ENCODE measurements around the gene GRIP2.

Gene GRIP2

DNA sequence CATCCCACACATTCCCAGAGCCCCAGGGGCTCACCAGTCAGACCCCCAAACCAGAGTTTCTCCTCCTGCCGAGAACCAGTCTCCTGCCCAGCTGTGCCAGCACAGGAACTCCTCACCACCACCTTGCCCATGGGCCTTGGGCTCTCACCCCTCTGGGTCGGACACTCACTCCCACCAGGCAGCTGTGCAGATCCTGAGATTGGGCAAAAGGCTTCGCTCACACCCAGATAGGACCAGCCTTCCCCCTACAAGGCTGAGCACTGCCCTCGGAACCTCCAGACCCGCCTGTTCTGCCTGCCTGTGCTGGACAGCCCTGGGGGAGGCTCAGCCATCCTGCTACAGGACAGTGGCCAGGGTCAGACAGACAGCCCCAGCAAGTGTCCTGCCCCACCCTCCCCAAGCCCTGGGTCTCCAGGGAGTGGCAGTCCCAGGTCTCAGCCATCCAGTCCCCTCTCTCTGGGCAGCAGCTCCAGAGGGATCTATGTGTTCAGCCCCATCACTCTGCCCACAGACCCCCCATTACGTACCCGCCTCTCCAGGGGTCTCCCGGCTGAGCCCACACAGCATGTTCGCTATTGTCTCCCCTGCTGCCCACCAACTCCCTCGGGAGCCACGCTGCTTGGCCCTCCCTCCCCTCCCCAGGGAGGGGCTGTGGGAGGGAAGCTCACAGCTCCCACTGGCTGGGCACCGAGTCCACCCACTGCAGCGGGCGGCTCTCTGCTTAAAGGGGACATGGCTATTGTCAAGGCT lies at the start of gene GRIP2:
Gene GRIP2 (minus strand): TSS at position 601 of the 750 bp plus-strand sequence. CDS start 34 bp downstream, at position 567.
- no peak for DNase-seq

GRCh38 chr3:14588425-14589112 lies 48.4 kb upstream of the GRIP2 start:
- DNase-seq: no peak

- no peak for DNase-seq
These were observed 47.7 kb upstream of the GRIP2 start for GRCh38 chr3:14587740-14588360.

- DNase-seq: peak in 1 of 2 experiments; percentile 39
These were observed 46.5 kb upstream of the GRIP2 start for GRCh38 chr3:14586611-14587010.

DNA sequence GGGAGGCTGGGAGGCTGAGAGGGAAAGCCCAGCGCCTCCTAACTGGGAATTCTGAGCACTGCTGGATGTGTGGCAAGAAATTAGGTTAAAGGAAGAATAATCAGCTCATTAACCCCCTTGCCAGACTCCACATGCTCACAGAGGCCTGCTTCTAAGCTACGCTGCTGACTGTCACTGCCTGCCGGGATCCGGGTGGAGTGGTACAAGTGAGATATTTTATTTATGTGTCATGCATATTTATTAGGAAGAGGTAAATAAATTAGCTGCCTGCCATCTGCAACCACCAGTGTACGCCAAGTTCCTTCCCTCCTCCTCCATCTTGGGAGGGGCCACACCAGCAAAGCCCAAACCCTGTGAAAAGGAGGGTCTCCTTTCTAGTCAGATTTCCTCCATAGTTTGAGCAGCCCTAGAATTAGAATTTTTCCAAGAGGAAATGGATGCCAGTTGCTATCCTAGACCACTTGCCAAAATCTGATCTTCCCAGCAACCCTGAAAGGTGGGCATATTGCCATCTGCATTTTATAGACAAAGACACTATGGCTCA lies 43.5 kb upstream of the GRIP2 start:
- no peak for DNase-seq

- DNase-seq: no peak
These were observed 41.9 kb upstream of the GRIP2 start for GRCh38 chr3:14582045-14582410.

DNA sequence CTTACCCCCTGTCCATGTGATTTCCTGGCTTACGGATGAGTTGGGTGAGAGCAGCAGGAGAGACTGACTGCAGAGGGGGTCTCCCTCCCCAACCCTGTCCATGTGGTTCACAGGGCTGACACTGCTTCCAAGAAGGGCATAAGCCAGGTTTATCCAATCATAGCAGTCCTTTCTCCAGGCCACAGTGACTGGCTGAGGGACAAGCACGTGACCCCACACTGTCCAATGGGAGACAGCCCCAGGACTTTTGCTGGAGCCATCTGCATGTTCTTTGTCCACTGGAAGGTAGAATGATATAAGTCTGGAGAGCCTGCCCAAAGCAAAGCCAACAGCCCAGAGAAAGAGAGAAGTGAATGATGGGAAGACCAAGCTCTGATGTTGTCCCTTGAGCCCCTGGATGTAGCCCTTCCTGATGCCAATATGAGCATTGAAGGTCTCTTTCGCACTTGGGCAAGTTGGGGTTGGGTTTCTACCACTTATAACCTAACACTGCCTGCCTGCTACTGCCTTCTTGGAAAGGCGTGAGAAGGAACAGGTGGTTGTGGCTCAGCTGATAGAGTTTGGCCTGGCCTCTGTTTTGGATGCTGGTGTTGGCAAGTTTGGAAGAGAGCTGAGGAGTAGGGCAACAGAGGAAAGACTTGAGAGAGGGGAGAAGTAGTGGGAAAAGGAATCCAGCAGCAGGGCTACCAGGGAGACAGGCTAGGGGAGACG lies 41.3 kb upstream of the GRIP2 start:
- no peak for DNase-seq

DNA sequence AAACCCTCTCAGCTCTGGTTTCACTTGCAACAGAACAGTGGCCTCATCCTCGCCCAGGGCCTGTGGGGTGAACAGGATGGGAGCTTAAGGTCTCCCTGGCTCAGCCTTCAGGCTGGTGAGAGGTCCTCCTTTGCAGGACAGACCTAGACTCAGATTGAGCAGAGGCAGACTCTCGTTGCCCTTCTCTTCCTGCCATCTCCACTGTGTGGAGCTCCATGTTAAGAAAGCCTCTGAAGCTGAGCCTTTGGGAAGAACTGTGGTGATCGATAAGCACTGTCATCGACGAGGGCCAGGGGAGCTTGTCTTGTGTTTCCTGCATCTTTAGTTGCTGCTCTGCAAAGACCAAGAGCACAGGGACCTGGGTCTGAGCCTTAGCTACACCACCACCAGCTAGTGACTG lies 37.8 kb upstream of the GRIP2 start:
- DNase-seq: no peak

- no peak for DNase-seq
These were observed 36.0 kb upstream of the GRIP2 start for GRCh38 chr3:14576163-14576562.

DNA sequence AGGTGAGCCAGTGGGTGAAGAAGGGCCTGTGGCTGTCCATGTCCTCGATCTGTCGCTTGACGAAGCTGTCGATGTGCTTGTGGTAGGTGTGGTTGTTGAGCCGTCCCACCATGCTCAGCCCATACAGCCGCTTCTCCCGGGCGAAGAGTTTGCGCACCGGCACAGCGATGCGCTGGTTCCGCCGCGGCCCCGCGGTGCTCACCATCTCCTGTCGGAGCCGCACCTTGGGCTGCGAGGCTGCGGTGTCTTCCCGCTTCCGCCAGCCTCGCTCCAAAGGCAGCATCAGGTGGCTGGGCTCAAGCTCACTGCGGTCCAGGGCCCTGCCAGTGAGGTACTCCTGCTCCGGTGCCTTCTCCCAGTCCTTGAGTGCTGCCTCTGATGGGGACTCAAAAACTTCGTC lies 34.0 kb upstream of the GRIP2 start:
- DNase-seq: no peak

DNA sequence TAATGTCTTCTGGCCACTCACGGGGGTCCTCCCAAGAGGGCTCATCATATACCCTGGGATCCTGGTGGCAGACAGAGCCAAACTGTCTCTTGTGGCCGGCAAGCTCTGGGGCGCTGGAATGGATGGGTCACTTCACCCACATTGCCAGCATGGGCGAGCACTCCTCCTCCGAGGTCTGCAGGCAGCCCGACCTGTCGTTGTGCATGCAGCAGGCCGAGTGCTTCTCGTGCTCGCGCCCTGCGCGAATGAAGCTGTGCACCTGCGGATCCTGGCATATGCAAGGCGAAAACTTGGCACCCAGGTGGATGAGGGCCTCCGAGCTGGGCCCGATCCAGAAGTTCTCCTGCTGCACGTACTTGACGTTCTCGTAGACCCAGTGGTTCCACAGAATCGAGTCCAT lies 33.6 kb upstream of the GRIP2 start:
- DNase-seq: no peak

GRCh38 chr3:14570864-14571263 lies 30.7 kb upstream of the GRIP2 start:
- no peak for DNase-seq

- no peak for DNase-seq
These were observed 29.9 kb upstream of the GRIP2 start for GRCh38 chr3:14570089-14570488.

- no peak for DNase-seq
These were observed 29.4 kb upstream of the GRIP2 start for GRCh38 chr3:14569474-14570000.

DNA sequence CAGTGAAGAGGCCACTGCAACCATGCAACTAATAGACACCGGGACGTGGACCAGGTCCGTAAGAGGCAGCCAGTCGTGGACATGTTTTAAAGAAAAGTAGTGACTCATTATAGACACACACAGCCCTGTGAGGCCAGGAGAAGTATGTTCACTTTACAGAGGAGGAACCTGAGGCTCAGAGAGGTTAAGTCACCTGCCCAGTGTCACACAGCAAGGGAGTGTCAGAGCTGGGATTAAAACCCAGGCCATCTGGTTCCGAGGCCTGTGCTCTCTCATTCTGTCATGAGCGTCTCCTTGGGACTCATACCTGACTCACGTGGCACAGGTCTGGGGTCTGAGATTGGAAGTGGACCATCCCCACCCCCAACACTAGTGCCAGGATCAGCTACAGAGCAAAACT lies 28.1 kb upstream of the GRIP2 start:
- DNase-seq: no peak

DNA sequence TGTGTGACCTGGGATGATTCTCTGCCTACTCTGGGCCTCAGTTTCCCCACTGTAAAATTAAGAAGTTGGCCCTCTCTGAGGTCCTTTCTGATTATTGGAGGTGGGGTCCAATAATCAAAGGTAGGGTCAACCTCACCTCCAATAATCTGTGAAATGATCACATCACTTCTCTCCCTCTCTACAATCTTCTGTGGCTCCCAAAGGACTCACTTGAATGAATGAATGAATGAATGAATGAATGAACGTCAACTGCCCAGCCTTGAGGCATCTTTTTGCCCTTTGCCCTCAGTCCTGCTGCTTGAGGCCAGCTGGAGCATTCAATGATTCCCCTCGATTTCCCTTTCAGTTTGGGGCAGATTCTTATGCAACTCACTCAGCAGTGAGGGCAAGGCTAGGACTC lies 26.7 kb upstream of the GRIP2 start:
- no peak for DNase-seq

DNA sequence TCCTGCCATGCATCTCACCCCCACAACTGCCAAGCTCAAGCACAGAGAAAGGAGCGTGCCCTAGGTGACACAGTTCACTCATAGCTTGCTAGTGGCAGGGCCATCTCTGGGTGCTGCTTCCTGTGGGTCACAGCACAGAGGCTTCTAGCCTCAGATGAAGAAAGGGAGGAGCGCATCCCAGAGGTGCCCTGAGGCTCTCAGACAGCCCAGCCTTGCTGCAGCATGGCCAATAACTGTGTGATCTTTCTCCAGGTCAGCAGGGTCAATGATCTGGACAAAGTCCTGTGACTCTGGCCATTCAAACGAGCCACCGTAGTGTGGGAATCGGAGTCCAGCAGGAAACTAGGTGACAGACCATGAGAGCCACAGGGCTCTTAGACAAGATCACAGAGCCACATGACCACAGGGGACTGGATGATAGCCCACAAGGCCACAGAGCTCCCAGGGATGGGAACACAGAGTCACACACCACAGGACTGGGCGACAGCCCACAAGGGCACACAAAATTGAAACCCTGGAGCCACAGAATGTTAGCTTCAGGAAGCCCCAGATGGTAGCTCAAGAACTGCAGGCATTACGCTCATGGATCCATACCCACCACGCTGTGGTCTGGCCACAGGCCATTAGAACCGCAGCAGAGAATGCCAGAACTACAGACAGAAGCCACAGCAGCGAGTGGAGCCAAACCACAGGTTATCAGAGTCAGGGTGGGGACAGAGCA lies 25.9 kb upstream of the GRIP2 start:
- DNase-seq: no peak

GRCh38 chr3:14564741-14565140 lies 24.6 kb upstream of the GRIP2 start:
- DNase-seq: no peak

DNA sequence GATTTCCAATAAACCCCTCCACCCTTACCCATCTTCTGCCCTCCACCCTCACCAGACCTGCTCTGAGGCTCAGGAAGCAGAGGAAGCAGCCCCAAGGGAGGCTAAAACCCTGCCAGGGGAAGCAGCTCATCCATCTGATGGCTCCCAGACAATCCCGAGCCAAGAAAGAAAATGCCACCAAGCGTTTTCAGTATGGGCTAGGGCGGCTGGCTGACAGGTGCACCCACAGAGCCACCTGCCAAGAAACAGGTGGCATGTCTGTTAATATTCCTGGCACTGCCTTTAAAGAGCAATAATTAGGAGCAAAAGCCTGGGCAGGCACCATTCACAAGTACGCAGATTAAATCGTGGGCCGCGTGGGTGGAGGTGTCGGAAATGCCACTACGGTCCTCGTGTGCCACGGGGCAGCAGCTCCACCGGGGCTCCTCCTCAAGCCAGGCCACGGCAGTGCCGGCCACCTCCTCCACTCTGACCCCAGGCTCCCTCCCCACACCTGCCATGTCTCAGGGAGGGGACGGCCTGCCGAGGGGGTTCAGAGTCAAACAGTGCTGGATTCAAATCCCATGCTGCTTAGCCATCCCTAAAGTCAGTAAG lies 23.9 kb upstream of the GRIP2 start:
- peak in 1 of 2 experiments; percentile 26 for DNase-seq

DNA sequence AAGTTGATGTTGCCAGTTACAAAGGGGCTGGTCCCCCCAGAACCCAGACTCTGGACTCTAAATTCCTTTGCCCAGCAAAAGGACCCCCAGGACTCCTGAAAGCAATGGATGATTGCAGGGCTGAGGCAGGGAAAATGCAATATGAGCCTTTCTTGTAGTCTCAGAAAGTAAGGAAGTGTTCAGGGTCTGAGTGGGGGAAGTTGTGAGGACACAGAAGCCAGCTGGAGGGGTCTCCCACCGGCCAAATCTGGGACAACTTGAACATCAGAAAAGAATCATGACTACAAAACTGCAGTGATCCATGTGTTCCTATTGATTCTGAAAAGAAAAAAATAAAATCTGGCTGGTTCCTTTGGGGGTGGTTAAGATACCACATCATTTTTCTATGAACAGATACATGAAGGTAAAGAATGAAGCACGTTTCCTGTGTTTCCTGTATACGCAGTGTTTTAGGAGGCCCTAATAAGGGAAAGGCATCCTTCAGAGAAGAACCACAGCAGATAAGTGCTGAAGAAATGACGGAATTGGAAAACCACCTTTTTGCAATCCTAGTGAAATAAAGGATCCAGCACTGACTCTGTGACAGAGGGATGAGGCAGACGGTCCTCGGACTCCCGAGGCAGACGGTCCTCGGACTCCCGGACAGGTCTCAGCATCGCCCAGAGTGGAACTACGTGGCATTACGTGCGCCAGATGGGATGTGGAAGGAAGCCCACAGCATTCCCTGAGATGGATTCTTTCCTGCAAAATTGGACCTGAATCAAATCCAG lies 22.2 kb upstream of the GRIP2 start:
- DNase-seq: no peak

Measured in NCI-H524 (cell line).